ENCODE data around the gene FHOD1.

FHOD1 gene

GRCh38 chr16:67248401-67249177 is 1.3 kb upstream of the FHOD1 start, which contains the start of gene SLC9A5:
TSS of gene SLC9A5 (plus strand) at chr16:67248979. CDS start at chr16:67249015, 36 bp downstream.
- peak; percentile 38 to 42 for DNase-seq

- peak in 1 of 2 experiments; percentile 33 for DNase-seq
These were observed 756 bp upstream of the FHOD1 start for GRCh38 chr16:67248073-67248400.

- no peak for DNase-seq
These were observed 507 bp downstream of the FHOD1 start for GRCh38 chr16:67246756-67247191.

GRCh38 chr16:67246081-67246755 is 1.1 kb downstream of the FHOD1 start:
- peak; percentile 59 to 68 for DNase-seq

- no peak for DNase-seq
These were observed 1.6 kb downstream of the FHOD1 start for GRCh38 chr16:67245674-67246080.

- DNase-seq: no peak
These were observed 2.1 kb downstream of the FHOD1 start for GRCh38 chr16:67245186-67245585.

GRCh38 chr16:67244387-67245185 is 2.7 kb downstream of the FHOD1 start:
- peak; percentile 79 to 87 for DNase-seq

- DNase-seq: no peak
These were observed 3.8 kb downstream of the FHOD1 start for GRCh38 chr16:67243481-67243880.

- no peak for DNase-seq
These were observed 5.0 kb downstream of the FHOD1 start for GRCh38 chr16:67242138-67242730.

- no peak for DNase-seq
These were observed 6.0 kb downstream of the FHOD1 start for GRCh38 chr16:67241008-67241900.

- no peak for DNase-seq
These were observed 6.8 kb downstream of the FHOD1 start for GRCh38 chr16:67240506-67240905.

GRCh38 chr16:67238806-67239470 is 8.3 kb downstream of the FHOD1 start:
- DNase-seq: no peak

- no peak for DNase-seq
These were observed 9.1 kb downstream of the FHOD1 start for GRCh38 chr16:67238278-67238575.

GRCh38 chr16:67237396-67238277 is 9.6 kb downstream of the FHOD1 start:
- no peak for DNase-seq

GRCh38 chr16:67236563-67237395 is 10.5 kb downstream of the FHOD1 start:
- DNase-seq: peak; percentile 86 to 87

GRCh38 chr16:67235816-67236562 is 11.3 kb downstream of the FHOD1 start:
- peak; percentile 46 to 56 for DNase-seq

- DNase-seq: no peak
These were observed 13.1 kb downstream of the FHOD1 start for GRCh38 chr16:67234180-67234597.

GRCh38 chr16:67233596-67233995 is 13.7 kb downstream of the FHOD1 start:
- no peak for DNase-seq

All from activated CD4-positive, alpha-beta T cell treated with anti-CD3 and anti-CD28 coated beads, Interleukin-2, amount 50 U/mL, for 48 hours (primary cell).